GM19324 (cell line): ENCODE data around the gene SCAI.
"Not testable (repeated sequence)": the region's sequence is repeated elsewhere in the genome, so short reads cannot be mapped to it uniquely, and the experiment has no call there.

Source experiments
- ATAC-seq: cut with Tn5 transposase; IDR thresholded peaks from one replicate; pipeline ENCODE4 v1.9.1; 2021; ENCODE audit warnings: mild to moderate bottlenecking, moderate library complexity; ENCODE audit not compliant: unreplicated experiment, low FRiP score

Gene SCAI

GRCh38 chr9:125043631-125044030 lies 99.7 kb downstream of the SCAI start:
- no peak for ATAC-seq

- no peak for ATAC-seq
Measured at GRCh38 chr9:125043148-125043547, 100.2 kb downstream of the SCAI start.

- no peak for ATAC-seq
Measured at GRCh38 chr9:125038166-125038565, 105.2 kb downstream of the SCAI start.

GRCh38 chr9:125028041-125028440 lies 115.3 kb downstream of the SCAI start:
- no peak for ATAC-seq

GRCh38 chr9:125024917-125025316 lies 118.4 kb downstream of the SCAI start:
- no peak for ATAC-seq

GRCh38 chr9:125021069-125021468 lies 122.3 kb downstream of the SCAI start:
- ATAC-seq: no peak

- ATAC-seq: not testable (repeated sequence)
Measured at GRCh38 chr9:125015655-125016054, 127.7 kb downstream of the SCAI start.

GRCh38 chr9:125012013-125012412 lies 131.3 kb downstream of the SCAI start:
- ATAC-seq: not testable (repeated sequence)

- no peak for ATAC-seq
Measured at GRCh38 chr9:125008599-125008998, 134.7 kb downstream of the SCAI start.

- ATAC-seq: no peak
Measured at GRCh38 chr9:125003332-125003731, 140.0 kb downstream of the SCAI start.

- ATAC-seq: no peak
Measured at GRCh38 chr9:124983698-124984097, 159.6 kb downstream of the SCAI start.

GRCh38 chr9:124980431-124980830 lies 162.9 kb downstream of the SCAI start:
- no peak for ATAC-seq

- no peak for ATAC-seq
Measured at GRCh38 chr9:124975131-124975530, 168.2 kb downstream of the SCAI start.

GRCh38 chr9:124973807-124974206 lies 169.5 kb downstream of the SCAI start:
- ATAC-seq: no peak

GRCh38 chr9:124972241-124972770 lies 171.0 kb downstream of the SCAI start:
- no peak for ATAC-seq

- ATAC-seq: no peak
Measured at GRCh38 chr9:124969401-124969800, 173.9 kb downstream of the SCAI start.

- ATAC-seq: no peak
Measured at GRCh38 chr9:124968238-124968637, 175.1 kb downstream of the SCAI start.

GRCh38 chr9:124965775-124966568 lies 177.4 kb downstream of the SCAI start:
- not testable (repeated sequence) for ATAC-seq

GRCh38 chr9:124964604-124965003 lies 178.7 kb downstream of the SCAI start:
- no peak for ATAC-seq

- ATAC-seq: no peak
Measured at GRCh38 chr9:124964056-124964455, 179.3 kb downstream of the SCAI start.

GRCh38 chr9:124960409-124960752 lies 182.9 kb downstream of the SCAI start:
- ATAC-seq: no peak

- ATAC-seq: not testable (repeated sequence)
Measured at GRCh38 chr9:124959671-124960408, 183.5 kb downstream of the SCAI start.
